SIG-M5 treated with dmso at 0.1 percent for 504 hours (cell line): ENCODE measurements around the gene ELP4.

Experiments
- DNase-seq: peaks from one replicate; lab custom pipeline; 2025; ENCODE audit not compliant: unreplicated experiment; lab: John Stamatoyannopoulos, UW

The ELP4 gene

GRCh38 chr11:31768749-31769640, 259.4 kb downstream of the ELP4 start:
- DNase-seq, result no peak

DNA sequence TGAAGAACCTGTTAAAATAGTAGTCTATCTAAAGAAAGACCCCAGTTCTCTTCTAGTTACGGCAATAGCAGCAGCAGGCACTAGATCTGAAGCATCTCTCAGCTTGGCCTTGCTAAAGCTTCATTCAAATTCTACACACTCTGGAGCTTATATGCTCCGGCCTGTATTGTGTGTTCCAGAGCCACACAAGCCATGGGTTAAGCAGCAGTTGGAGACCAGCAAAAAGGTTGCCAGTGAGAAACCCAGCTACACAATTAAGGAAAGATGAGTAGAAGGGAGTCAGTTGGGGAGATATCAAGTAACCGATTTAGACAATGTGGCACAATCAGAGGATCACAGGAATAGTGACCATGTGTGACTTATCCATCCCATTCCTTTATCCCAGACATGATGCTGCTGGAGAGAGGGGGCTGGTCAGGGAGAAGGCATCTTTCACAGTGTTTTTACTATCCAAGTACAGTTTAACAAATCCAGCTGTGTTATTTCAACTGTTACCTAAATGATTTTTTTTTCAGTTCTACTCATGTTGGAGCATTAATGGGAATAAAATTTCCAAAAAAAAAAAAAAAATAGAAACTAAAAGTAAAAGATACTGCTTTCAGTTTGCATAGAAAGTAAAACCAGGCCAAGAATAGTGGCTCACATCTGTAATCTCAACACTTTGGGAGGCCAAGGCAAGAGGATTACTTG, 260.6 kb downstream of the ELP4 start:
- DNase-seq, result no peak

DNA sequence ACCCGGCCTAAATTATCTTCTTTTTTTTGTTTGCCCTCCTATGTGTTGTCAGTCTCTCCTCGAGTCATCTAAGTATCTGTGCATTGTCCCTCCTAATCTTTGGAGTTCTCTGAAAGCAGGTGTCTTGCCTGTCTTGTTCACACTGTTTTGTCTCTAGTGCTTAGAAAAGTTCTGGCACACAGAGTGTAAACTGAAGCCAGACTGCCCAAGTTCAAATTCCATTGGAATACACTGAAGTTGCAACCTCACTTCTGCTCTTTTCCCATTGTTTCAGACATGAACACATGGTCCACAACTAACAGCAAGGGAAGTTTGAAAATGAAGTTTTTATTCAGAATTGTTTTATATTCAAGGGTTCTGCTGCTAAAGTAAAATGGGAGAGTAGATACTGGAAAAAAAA, 262.8 kb downstream of the ELP4 start:
- no peak for DNase-seq

- no peak for DNase-seq
These were observed 269.8 kb downstream of the ELP4 start for GRCh38 chr11:31779374-31779791.

- DNase-seq, result no peak
These were observed 270.5 kb downstream of the ELP4 start for GRCh38 chr11:31780078-31780477.

DNA sequence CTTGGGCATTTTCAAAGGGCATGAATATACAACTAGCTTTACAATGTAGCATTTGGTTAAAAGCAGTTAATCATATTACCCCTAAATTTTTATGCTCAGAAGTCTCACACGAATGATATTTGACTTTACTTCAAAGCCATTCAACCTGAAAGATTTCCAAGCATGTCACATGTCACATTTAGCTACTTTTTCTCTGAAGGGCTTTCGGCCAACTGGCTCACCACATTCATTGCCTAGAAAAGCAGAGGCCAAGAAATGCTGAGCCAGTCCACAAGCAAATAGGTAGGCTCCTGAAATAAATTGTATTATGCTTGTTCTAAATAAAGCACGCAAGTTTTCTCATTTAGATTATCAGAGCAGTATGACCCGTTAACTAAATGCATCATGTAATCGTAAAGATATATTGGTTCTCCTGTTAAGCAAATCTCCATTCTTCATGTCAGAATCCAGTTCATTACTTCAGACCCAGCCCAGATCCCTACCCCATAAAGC, 271.0 kb downstream of the ELP4 start:
- DNase-seq, result no peak

- DNase-seq, result no peak
These were observed 272.7 kb downstream of the ELP4 start for GRCh38 chr11:31782257-31782656.

DNA sequence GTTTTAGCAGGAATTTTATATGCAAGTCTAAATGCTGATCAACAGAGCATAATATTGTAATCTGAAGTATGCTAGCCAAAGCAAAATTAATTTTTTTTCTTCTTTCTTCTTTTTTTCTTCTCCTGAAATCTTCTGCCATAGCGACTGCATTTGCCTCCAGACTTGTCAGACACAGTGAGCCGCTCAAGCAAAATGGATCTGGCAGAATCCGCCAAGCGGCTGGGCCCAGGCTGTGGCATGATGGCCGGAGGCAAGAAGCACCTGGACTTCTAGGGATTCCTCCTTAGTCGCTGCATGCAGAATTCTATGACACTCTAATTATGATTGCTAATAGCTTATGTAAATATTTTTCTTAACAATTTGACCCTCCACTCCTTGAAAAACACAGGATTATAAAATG, 273.7 kb downstream of the ELP4 start:
- no peak for DNase-seq

DNA sequence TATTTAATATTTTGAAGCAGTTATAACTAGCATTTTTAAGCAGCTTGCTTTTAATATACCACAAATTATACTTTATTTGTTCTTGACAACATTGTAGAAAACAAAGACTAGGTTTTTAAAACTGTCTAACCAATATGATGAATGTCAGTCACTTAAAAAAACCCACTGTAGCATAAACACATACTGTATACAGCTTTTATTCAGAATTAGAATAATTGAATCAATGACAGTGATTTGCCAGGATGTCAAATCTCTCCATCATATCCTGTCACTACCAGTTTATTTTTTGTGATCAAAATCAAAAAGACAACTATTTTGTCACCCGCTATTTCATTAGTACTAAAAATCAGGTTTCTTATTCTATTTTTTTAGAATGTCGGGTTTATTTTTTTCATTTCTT, 275.0 kb downstream of the ELP4 start:
- no peak for DNase-seq

- no peak for DNase-seq
These were observed 277.6 kb downstream of the ELP4 start for GRCh38 chr11:31786996-31787685.

GRCh38 chr11:31788085-31788484, 278.5 kb downstream of the ELP4 start:
- DNase-seq, result no peak

GRCh38 chr11:31790649-31791048, 281.1 kb downstream of the ELP4 start:
- DNase-seq, result no peak

GRCh38 chr11:31792036-31792435, 282.5 kb downstream of the ELP4 start:
- no peak for DNase-seq

DNA sequence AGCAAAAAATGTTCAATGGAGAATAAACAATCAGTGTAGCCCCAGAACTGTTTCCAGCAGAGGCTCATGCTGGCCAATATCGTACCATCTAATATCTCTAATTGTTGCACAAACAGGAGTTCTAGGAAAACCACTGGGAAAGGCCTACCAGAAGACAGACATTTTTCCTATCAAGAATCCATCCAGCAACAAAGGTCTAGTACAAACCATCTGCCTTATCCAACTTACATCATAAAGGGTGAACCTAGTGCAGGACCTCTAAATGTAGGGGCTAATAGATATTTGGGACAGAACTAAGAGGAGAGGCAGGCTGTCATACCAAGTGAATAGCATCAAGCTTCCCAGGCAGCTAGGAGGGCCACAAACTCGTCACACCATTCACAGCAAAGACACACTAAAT, 282.9 kb downstream of the ELP4 start:
- DNase-seq, result no peak

DNA sequence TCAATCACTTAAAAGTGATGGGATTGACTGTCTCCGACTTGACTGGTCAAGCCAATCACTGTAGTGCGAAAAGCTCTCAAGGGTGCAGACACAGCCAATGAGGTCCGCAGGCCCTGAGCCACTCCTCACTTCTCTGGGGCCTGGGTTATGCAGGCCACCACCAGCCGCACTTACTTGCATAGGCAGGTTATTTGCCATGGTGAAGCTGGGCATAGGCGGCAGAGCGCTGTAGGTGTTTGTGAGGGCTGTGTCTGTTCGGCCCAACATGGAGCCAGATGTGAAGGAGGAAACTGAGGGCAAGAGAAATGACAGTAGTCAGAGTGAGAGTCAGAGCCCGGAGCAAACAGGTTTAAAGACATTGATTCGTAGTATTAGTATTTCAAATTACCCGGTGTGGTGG, 283.7 kb downstream of the ELP4 start:
- no peak for DNase-seq

- no peak for DNase-seq
These were observed 285.0 kb downstream of the ELP4 start for GRCh38 chr11:31794548-31794947.

GRCh38 chr11:31795706-31796498, 286.3 kb downstream of the ELP4 start:
- no peak for DNase-seq

GRCh38 chr11:31796499-31797189, 287.1 kb downstream of the ELP4 start:
- DNase-seq, result no peak

DNA sequence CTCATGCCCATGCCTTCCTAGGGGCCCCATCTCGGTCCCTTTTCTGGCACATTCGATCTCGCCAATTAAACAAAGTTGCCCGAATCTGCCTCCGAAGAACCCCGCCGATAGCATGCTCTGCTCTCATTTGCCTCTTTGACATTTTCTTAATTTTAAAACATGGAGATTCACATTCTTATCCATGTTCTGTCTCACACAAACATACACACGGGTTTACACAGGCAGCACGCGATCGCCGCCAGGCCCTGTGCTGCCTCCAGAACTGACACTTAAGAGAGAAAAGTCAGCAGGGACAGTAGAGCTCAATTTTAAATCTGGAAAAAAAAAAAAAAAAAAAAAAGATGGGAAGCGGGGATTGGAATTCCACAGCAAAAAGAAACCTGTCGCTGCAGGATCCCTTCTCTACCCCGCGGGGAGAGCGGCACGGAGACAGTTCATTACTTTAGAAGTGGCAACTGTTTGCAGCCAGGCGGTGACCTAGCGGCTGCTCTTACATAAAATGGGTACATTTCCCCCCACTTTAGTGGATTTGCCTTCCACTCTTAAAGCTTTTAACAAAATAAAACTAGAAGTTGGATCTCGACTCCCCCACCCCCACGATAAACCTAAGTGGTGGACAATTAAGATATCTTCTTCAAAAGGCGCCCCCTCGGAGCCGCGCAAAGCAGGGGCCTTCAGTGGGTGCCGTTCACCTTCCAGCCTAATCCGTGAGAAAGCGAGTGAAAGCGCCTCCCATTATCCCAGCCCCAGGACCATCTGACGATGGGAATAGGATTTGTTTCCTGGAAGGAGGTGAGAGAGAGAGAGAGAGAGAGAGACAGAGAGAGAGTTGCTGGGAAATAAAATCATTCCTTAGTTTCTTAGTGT, 287.9 kb downstream of the ELP4 start:
- no peak for DNase-seq
